Dedifferentiated amniotic fluid mesenchymal stem cell (primary cell): Measurements from ENCODE around the gene CCNY.

Experiments used
- DNase-seq: peaks from one replicate; pipeline ENCODE4 v3.0.0-alpha.2; 2016; ENCODE audit errors: extremely low spot score

Gene CCNY

GRCh38 chr10:35425595-35425994 lies 89.3 kb downstream of the CCNY start:
- DNase-seq, result no peak

DNA sequence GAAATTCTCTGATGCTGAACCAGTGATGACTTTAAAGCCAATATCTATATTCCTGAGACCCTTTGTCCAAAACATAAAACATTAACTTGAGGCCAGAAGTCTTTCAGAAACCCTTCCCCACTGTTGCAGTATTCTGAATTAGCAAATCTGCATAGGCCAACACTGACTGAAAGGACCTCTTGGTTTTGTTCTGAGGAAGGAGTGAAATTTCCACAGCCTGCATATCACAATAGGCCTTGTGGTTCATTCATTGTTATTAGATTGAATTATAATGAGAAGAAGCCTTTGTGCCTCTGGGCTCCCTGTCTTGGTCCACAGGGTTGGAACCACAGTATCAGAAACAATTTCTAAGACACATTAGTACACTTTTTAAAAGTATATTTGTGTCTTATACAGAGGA lies 90.3 kb downstream of the CCNY start:
- DNase-seq, result no peak

DNA sequence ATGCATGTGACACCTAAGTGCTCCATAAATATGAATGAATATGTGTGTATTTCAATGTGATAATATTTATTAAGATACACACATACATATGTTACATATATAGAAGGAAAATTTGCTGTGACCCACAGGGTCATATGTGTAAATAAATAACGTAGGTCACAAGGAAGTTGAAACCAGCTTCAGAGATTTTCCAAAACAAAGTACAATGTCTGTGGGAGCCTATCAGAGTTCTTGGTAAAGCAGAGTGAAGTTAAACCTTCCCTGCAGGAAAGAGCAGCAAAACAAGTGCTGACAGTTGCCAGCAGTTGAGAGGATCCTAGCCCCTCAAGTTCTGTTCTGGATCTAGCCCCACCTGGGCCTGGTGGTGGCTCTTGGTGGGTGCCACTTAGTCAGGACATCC lies 91.2 kb downstream of the CCNY start:
- no peak for DNase-seq

- no peak for DNase-seq
These were observed 92.2 kb downstream of the CCNY start for GRCh38 chr10:35428521-35428920.

DNA sequence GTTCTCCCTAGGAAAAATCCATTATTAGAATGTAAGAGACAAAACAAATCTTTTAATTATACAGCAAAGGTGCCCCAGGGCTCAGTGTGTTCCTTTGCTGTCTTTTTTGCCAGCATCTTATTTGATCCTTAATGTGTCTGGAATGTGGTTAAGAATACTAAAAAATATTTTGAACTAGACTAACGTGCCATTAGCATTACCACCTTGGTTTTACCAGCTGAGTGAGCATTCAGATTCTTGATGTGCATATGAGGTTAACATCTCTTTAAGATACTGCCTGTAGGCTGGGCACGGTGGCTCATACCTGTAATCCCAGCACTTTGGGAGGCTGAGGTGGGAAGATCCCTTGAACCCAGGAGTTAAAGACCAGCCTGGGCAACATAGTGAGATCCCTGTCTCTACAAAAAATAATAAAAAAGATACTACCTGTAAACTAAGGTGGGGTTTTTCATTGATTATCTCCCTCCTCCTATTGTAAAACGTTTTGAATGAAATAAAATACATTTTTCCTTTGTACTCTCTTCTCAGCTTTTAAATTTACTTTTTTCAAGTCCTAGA lies 96.6 kb downstream of the CCNY start:
- no peak for DNase-seq

- peak; percentile 69 for DNase-seq
These were observed 97.6 kb downstream of the CCNY start for GRCh38 chr10:35433851-35434426.

- DNase-seq, result no peak
These were observed 98.2 kb downstream of the CCNY start for GRCh38 chr10:35434533-35434932.

GRCh38 chr10:35435824-35436223 lies 99.5 kb downstream of the CCNY start:
- no peak for DNase-seq

GRCh38 chr10:35437829-35438228 lies 101.5 kb downstream of the CCNY start:
- DNase-seq, result no peak

GRCh38 chr10:35438718-35439571 lies 102.6 kb downstream of the CCNY start:
- no peak for DNase-seq

DNA sequence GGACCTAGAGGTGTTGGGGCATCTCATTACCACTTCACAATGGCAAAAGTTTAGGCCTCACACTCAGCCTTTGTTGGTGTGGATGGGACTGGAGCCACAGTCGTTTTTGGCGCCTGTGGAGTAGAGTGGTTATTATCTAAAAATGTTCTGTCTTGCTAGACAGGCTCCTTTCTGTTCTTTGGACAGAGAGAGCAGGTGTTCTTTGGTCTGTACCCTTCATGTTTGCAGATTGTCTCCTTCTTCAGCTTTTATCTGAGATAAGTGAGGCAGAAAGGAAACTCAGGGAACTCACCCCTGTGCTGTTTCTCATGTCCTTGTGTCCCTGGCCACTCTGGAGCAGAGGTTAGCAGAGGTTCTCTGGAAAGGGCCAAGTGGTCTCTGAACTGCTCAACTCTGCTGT lies 103.7 kb downstream of the CCNY start:
- DNase-seq, result no peak

- DNase-seq, result no peak
These were observed 105.7 kb downstream of the CCNY start for GRCh38 chr10:35442028-35442427.

DNA sequence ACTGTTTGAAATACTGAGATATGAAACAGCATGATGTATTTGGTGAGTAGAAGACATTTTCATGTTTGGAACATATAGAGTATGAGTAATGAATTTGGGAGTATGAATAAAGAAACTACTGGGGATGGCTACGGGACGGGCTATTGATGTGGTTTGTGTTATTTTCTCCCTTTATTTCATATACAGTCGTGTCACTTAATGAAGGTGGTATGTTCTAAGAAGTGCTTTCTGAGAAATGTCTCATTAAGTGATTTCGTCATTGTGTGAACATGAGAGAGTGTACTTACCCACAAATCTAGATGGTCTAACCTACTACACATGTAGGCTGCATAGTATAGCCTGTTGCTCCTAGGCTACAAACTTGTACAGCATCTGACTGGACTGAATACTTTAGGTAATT lies 106.3 kb downstream of the CCNY start:
- no peak for DNase-seq

- no peak for DNase-seq
These were observed 107.5 kb downstream of the CCNY start for GRCh38 chr10:35443858-35444257.

- DNase-seq, result no peak
These were observed 109.0 kb downstream of the CCNY start for GRCh38 chr10:35445150-35445884.

- no peak for DNase-seq
These were observed 110.1 kb downstream of the CCNY start for GRCh38 chr10:35446439-35446838.

GRCh38 chr10:35447693-35448407 lies 111.5 kb downstream of the CCNY start:
- peak; percentile 26 for DNase-seq

- no peak for DNase-seq
These were observed 112.7 kb downstream of the CCNY start for GRCh38 chr10:35448687-35449662.

DNA sequence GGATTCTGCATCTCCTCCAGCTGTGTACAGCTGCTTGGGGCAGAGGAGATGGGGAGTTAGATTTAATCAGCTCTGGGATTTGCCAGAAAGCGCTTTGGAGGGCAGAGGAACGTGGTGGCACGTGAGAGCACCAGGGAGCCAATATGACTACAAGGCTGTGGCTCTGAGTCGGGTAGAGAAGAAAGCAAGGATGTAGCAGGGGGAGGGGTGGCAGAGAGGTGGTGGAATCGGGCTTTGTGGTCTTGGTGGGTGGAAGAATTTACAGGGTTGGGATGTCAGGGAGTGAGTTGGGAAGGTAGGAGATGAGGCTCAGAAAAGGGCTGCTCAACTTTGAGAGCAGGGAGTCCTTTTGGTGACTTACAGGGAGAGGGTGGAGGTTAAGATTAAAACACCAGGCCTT lies 113.6 kb downstream of the CCNY start:
- DNase-seq, result no peak

- DNase-seq, result no peak
These were observed 115.1 kb downstream of the CCNY start for GRCh38 chr10:35451151-35452016.
